Endodermal cell (in vitro differentiated cells): ENCODE results near the gene KIRREL3. TPM values are rescaled to one million over a fixed set of nuclear protein-coding genes. Genes with fewer than 3 reads are reported as not detected.

ENCODE experiments used
- DNase-seq: peaks from one replicate; pipeline ENCODE4 v3.0.0-alpha.2; 2017
- H3K27ac ChIP-seq: 2 replicates; pipeline ENCODE4 v1.5.1; 2013; ENCODE audit warnings: mild to moderate bottlenecking, low read depth, low read length, moderate library complexity
- H3K27me3 ChIP-seq: 2 replicates; pipeline ENCODE4 v1.6.1; 2013; ENCODE audit warnings: mild to moderate bottlenecking, low read length, moderate library complexity; ENCODE audit not compliant: insufficient read depth, control insufficient read depth, poor library complexity, severe bottlenecking
- H3K36me3 ChIP-seq: 2 replicates; pipeline ENCODE4 v1.7.0; 2013; ENCODE audit warnings: mild to moderate bottlenecking, low read length, moderate library complexity; ENCODE audit not compliant: control insufficient read depth, insufficient read depth
- H3K4me1 ChIP-seq: one replicate; pipeline ENCODE4 v1.7.0; 2013; ENCODE audit warnings: low read length; ENCODE audit not compliant: control insufficient read depth, insufficient read depth
- H3K4me3 ChIP-seq: 2 replicates; pipeline ENCODE4 v1.5.1; 2013; ENCODE audit warnings: mild to moderate bottlenecking, low read length, moderate library complexity
- H3K9ac ChIP-seq: 2 replicates; pipeline ENCODE4 v1.6.1; 2013; ENCODE audit warnings: mild to moderate bottlenecking, low read length, moderate library complexity; ENCODE audit not compliant: poor library complexity, severe bottlenecking; ENCODE audit errors: extremely low read depth
- H3K9me3 ChIP-seq: 2 replicates; pipeline ENCODE4 v1.6.1; 2013; ENCODE audit warnings: mild to moderate bottlenecking, low read length, moderate library complexity; ENCODE audit not compliant: control insufficient read depth
- H3K27ac Mint-ChIP-seq: 2 replicates; pipeline ENCODE4 v1.8.0; 2020; ENCODE audit warnings: mixed read lengths
- H3K27me3 Mint-ChIP-seq: 2 replicates; pipeline ENCODE4 v1.8.0; 2021; ENCODE audit warnings: mild to moderate bottlenecking, mixed read lengths; ENCODE audit not compliant: insufficient read depth
- H3K36me3 Mint-ChIP-seq: 2 replicates; pipeline ENCODE4 v1.8.0; 2020; ENCODE audit warnings: low read depth, mixed read lengths
- H3K4me1 Mint-ChIP-seq: 2 replicates; pipeline ENCODE4 v1.8.0; 2020; ENCODE audit warnings: mixed read lengths
- H3K4me3 Mint-ChIP-seq: 2 replicates; pipeline ENCODE4 v1.8.0; 2020; ENCODE audit warnings: mild to moderate bottlenecking, moderate library complexity, mixed read lengths
- H3K9me3 Mint-ChIP-seq: 2 replicates; pipeline ENCODE4 v1.8.0; 2020; ENCODE audit warnings: mild to moderate bottlenecking, mixed read lengths
- WGBS, 2 experiments: methylation state at CpG; one replicate each; pipeline versions ENCODE4 v1.1.5 to v1.1.7; 2013; ENCODE audit warnings: missing lambda C conversion rate in 2 of 2, mixed read lengths in 1 of 2; ENCODE audit not compliant: insufficient coverage in 1 of 2, insufficient read length in 1 of 2; 5-methylcytosine and 5-hydroxymethylcytosine counted together
- total RNA-seq, 2 donors: library from RNA; stranded (reverse); fragmentation: NEBNext Ultra II Directional in 1 of 2; extraction: Animal tissue kit (Norgen Biotek cat#: 25700) in 1 of 2; gene quantifications; 2 replicates in 1 of 2; 3 replicates in 1 of 2; pipeline ENCODE4 v1.2.1, GENCODE V29; 2021
- TF ChIP-seq, protein P1 (sequence below): fragments of 200-600 bp; sonication (generic); conservative IDR thresholded peaks from 2 replicates; pipeline ENCODE4 v1.5.0; 2021; ENCODE audit warnings: antibody characterized with exemption, mild to moderate bottlenecking

Gene KIRREL3
- total RNA-seq, 2 donors from 2014 or later = 1.1 to 1.4 TPM

DNA sequence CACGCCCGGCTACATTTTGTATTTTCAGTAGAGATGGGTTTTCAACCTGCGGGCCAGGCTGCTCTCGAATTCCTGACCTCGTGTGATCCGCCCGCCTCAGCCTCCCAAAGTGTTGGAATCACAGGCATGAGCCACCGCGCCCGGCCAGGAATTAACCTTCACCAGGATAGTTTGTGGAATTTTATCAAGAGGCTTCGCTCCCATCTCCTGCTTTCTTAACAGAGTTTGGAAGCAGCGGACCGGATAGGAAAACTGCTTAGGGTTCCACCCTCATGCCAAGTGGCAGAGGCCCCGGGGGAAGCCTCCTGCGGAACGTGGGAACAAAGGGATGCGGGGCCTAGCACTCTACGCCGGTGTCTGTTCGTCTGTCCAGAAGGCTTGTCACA is 415.2 kb downstream of the KIRREL3 start:
- H3K36me3 Mint-ChIP-seq = no peaks in the 10 kb centered on the region
- no peak overlapping the region for H3K4me3 Mint-ChIP-seq
- TF ChIP-seq, protein P1, sequence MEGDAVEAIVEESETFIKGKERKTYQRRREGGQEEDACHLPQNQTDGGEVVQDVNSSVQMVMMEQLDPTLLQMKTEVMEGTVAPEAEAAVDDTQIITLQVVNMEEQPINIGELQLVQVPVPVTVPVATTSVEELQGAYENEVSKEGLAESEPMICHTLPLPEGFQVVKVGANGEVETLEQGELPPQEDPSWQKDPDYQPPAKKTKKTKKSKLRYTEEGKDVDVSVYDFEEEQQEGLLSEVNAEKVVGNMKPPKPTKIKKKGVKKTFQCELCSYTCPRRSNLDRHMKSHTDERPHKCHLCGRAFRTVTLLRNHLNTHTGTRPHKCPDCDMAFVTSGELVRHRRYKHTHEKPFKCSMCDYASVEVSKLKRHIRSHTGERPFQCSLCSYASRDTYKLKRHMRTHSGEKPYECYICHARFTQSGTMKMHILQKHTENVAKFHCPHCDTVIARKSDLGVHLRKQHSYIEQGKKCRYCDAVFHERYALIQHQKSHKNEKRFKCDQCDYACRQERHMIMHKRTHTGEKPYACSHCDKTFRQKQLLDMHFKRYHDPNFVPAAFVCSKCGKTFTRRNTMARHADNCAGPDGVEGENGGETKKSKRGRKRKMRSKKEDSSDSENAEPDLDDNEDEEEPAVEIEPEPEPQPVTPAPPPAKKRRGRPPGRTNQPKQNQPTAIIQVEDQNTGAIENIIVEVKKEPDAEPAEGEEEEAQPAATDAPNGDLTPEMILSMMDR = no peak
- DNase-seq = no peak
- H3K27me3 ChIP-seq = no peaks in the 10 kb centered on the region
- WGBS, 2 experiments = 78 to 92% methylated on average over 16 to 20 of the region's 20 CpGs
- H3K9me3 Mint-ChIP-seq = no peaks in the 10 kb centered on the region
- peaks cover 26% of the 10 kb centered on the region for H3K4me1 ChIP-seq
- no peaks in the 10 kb centered on the region for H3K27me3 Mint-ChIP-seq
- no peak overlapping the region for H3K4me3 ChIP-seq
- H3K9me3 ChIP-seq = no peaks in the 10 kb centered on the region
- no peak overlapping the region for H3K9ac ChIP-seq
- H3K27ac ChIP-seq = no peak overlapping the region
- no peak overlapping the region for H3K27ac Mint-ChIP-seq
- H3K36me3 ChIP-seq = no peaks in the 10 kb centered on the region
- H3K4me1 Mint-ChIP-seq = peaks cover 34% of the 10 kb centered on the region

DNA sequence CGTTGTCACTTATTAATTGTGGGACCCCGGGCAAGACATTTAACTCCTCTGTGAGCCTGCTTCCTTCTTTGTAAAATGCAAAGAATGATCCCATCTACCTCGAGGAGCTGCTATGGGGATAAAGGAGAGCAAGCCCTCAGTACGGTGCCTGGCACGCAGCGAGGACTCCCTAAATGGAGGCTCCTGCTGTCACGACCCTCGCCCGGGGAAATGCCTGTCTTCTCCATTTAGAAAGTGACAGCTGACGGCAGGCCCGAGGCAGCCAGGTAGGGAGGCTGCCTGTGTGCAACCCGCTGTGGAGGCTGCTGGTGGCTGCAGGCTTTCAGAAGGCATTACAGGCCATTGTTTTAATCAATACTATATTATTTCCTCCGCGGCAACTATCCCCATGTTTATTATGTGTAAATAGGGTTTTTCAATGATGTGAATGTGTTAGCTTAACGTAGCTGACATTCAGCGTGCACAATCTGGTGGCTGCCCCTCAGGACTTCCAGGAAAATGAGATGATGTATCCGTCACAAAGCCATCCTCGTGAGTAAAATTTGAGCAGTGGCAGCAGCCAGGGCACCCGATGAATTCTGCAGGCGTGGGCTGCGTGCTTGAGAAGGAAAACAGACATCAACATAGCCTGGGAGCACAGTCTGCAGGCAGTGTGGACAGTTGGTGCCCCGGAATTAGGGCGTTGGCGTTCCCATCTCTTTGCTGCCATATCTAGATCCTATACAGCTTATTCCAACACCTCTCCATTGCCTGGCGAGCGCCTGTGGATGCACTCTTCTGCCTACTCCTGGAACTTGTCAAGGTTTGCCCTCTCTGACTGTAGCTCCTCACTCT is 416.8 kb downstream of the KIRREL3 start:
- Mint-ChIP-seq H3K27ac (no peak overlapping the region), H3K36me3 (no peaks in the 10 kb centered on the region), H3K9me3 (no peaks in the 10 kb centered on the region), H3K27me3 (no peaks in the 10 kb centered on the region), H3K4me3 (no peak overlapping the region), H3K4me1 (peaks cover 22% of the 10 kb centered on the region)
- WGBS, 2 experiments = 87 to 92% methylated on average over 18 to 26 of the region's 26 CpGs
- Histone ChIP-seq H3K4me3 (no peak overlapping the region), H3K27me3 (no peaks in the 10 kb centered on the region), H3K9me3 (no peaks in the 10 kb centered on the region), H3K27ac (no peak overlapping the region), H3K9ac (no peak overlapping the region), H3K36me3 (no peaks in the 10 kb centered on the region), H3K4me1 (peaks cover 21% of the 10 kb centered on the region)
- no peak for DNase-seq
- TF ChIP-seq, protein P1 = no peak

DNA sequence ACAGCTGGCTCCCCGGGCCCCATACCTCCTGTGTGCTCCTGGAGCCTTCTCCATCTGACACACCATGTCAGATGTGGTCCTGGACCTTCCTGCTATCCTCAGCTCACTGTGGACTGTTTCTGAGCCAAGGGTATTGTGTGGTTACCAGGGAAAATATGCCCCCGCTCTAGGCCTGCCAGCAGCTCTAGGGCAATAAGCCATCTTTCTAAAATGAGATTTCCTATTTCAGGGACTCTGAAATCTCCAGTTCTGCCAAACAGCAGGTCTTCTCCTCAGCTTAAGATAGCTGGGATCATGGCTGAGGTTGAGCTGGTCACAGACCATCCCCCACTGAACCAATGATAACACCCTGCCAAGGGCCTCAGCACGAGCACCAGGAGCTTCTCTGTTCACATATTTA is 417.5 kb downstream of the KIRREL3 start:
- H3K27ac Mint-ChIP-seq = no peak overlapping the region
- H3K4me1 ChIP-seq = peaks cover 21% of the 10 kb centered on the region

More for the DNA sequence above, 417.5 kb downstream of the KIRREL3 start:
- Mint-ChIP-seq H3K27me3 (no peaks in the 10 kb centered on the region), H3K4me1 (peaks cover 15% of the 10 kb centered on the region), H3K4me3 (no peak overlapping the region), H3K9me3 (no peaks in the 10 kb centered on the region), H3K36me3 (no peaks in the 10 kb centered on the region)
- Histone ChIP-seq H3K9me3 (no peaks in the 10 kb centered on the region), H3K36me3 (no peaks in the 10 kb centered on the region), H3K27ac (no peak overlapping the region), H3K9ac (no peak overlapping the region), H3K4me3 (no peak overlapping the region), H3K27me3 (no peaks in the 10 kb centered on the region)
- no peak for DNase-seq
- TF ChIP-seq, protein P1 = no peak
- WGBS, 2 experiments = 74% methylated on average over 3 of the region's 3 CpGs; no CpG with 5 or more reads in 1 of the 2 experiments
